Stimulated activated CD4-positive, alpha-beta T cell treated with anti-CD3 and anti-CD28 coated beads, Interleukin-1b, Interleukin-23, amount 100 ng/mL, for 1 hour (primary cell): ENCODE data around the gene MOV10L1.
"Not testable (repeated sequence)": the region's sequence is repeated elsewhere in the genome, so short reads cannot be mapped to it uniquely, and the experiment has no call there.

Experiments used
- DNase-seq, 2 donors: peaks; one replicate each; pipeline ENCODE4 v3.0.0-alpha.2; 2020; ENCODE audit warnings: low read depth in 2 of 2

MOV10L1 gene

DNA sequence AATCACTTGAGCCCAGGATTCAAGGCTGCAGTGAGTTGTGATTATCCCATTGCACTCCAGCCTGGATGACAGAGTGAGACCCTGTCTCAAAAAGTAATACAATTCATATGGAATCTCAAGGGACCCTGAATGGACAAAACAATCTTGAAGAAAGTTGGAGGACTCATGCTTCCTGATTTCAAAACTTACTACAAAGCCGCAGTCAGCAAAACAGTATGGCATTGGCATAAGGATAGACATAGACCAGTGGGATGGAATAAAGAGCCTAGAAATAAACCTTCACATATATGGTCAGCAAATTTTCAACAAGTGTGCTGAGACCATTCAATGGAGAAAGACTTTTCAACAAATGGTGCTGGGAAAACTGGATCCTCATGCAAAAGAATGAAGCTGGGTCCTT is 113.5 kb downstream of the MOV10L1 start:
- no peak for DNase-seq

DNA sequence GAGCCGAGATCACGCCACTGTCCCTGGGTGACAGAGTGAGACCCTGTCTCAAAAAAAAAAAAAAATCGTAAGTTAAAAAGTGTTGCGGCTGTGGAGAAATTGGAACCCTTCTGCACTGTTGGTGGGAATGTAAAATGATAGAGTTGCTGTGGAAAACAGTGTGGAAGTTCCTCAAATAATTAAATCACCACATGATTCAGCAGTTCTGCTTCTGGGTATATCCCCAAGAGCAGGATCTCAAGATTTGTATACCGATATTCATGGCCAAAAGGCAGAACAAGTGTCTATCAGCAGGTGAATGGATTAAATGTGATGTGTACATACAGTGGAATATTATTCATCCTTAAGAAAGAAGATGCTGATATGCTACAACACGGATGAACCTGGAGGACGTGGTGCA is 114.8 kb downstream of the MOV10L1 start:
- DNase-seq = no peak

DNA sequence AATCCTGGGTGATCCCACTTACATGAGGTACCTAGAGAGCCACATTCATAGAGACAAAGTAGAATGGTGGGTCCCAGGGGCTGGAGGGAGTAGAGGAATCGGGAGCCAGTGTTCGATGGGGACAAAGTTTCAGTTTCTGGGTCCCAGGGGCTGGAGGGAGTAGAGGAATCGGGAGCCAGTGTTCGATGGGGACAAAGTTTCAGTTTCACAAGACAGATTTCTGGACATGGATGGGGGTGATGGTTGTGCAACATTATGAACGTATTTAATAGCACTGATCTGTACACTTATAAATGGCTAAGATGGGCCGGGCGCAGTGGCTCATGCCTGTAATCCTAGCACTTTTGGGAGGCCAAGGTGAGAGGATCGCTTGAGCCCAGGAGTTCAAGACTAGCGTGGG is 115.2 kb downstream of the MOV10L1 start:
- DNase-seq = not testable (repeated sequence)

DNA sequence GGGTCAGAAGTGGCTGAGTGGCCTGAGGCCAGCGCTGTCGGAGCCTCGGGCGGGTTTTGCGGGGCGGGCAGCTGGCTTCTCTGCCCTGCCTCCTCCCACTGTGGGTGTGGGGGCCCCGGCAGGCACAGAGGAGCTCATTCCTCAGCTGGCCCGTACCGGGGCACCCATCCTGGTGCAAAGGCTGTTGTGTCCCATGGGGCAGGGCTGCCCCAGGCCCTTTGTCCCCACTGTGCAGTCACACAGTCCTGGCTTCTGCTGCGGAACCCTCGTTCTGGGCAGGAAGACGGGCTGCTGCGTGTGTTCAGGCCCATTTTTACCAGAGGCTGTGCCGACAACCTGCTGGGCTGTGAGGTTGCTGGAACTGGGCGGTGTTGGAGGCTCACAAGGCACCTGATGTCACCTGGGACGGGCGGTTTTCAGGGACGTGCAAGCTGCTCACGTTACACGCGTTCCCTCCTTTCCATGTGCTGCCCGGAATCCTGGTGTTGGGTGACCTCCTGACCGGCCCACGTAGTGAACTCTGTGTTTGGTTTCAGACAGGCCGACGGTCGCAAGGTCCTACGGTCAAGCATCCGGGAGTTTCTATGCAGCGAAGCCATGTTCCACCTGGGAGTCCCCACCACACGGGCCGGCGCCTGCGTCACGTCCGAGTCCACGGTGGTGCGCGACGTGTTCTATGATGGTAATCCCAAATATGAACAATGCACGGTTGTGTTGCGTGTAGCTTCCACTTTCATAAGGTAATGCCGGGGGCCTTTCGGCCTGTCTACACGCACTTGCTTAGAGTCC is 116.2 kb downstream of the MOV10L1 start:
- no peak for DNase-seq

DNA sequence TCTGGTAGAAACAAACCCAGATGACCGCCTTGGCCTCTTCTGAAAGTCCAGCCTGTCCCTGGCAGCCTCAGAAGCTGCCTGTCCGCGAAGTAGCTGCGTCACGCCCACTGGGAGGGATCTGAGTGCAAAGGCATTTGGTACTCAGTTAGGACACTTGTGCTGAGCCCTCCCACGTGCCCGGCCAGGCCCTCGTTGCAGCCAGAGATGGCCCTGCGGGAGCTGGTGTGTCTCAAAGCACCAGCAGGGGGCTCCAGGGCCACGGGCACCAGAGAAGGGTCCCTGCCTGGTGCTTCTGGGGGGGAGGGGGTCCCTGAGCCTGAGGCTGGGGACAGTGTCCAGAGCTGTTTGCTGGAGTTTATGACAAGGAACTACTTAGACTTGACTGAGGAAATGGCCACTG is 116.8 kb downstream of the MOV10L1 start:
- no peak for DNase-seq

DNA sequence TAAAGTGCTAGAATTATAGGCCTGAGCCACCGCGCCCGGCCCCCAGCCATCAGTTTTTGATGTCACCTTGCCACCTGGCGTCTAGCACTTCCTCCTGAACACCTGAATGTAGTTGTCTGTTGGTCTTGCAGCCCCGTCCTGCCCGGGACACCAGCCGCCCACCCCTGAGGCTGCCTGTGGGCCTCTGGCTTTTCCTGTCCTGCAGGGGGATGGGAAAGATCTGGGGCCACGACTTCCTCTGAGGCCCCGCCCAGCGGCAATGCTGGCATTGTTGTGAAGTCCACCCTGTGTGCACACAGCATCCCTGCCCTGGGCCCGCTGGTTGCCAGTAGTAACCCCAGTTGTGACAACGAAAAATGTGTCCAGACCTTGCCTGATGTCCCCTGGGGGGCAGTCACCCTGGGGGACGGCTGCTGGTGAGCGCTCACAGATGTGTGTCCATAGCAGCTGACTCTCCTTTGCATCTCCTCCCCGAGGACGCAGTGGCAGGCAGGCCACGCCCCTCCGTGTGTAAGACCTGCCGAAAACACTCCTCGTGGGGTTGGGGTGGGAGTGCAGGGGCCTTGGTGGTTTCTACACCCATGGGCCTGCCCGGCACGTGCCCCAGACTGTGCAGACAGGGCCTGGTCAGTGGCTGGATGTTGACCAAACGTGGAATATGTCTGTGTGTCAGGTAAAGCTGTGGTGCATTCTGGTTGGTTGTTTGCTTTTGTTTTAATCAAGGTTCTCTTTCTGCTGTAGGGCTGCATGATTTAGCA is 117.8 kb downstream of the MOV10L1 start:
- no peak for DNase-seq

DNA sequence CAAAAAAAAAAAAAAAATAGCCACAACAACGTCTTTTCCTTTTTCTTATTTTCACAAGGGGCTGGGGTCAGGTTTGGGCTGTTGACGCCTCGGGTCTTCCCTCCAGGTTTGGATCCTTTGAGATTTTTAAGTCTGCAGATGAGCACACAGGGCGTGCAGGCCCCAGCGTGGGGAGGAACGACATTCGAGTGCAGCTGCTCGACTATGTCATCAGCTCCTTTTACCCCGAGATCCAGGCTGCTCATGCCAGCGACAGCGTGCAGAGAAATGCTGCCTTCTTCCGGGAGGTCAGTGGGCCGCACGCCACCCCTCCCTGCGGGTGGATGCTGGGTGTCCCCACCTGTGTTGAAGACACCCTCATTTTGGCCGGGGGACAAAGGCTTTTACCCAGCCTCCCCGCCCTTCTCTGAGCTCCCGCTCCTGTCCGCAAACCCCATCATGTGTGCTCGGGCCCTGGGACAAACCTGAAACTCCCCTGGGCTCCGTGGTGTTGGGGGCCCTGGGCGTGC is 118.7 kb downstream of the MOV10L1 start:
- DNase-seq = no peak

DNA sequence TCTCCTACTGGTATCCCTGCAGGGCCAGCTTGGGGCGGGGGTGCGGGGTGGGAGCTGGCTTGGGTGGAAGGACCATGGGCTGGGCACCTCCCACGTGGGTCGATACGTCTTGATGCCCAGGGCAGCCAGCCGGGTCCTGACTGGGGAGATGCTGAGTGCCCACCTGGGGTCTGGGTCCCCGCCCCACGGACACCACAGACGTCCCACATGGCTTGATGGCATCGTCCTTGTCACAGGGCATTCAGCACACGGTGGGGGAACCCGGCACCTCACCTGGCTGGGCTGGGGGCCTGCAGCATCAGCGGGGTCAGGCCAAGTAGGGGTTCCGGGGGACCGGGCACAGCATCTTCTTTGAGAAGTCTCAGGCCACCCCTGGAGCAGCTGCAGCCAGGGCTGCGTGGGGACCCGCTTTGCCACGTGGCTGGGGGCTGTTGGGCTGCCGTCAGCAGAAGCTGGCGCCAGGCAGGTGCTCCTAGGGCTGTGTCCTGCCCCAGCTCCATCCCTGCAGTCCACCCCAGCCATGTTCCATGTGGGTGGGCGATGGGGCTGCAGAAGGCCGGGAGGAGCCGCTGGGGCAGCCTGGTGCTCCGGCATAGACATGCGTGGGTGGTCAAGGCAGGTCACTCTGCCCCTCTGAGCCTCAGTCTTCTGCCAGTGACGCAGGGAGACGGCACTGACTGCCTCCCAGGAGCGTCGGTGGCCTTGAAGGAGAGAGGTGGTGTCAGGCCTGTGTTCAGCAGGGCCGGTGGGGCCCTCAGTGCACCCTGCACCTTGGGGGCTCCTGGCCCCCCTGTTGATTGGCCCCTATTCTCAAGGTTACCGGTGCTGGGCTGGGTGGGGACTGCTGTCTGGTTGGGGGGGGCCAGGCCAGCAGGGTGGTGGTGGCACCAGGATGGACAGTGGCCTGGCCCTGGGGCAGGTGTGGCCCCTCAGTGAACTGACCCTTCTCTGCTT is 119.4 kb downstream of the MOV10L1 start:
- DNase-seq = no peak

DNA sequence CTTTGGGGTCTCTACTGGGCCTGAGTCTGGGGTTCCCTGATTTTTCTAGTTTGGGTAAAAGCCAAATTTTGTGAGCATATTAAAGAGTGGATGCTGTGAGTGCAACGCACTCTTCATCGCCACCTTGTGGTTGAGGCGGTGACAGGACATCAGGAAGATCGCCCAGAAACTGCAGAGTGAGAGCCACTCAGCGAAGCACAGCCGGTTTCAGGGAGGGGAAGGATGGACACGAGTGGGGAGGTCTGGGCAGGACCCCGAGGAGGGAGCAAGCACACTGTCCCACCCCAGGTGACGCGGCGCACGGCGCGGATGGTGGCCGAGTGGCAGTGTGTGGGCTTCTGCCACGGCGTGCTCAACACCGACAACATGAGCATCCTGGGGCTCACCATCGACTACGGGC is 120.1 kb downstream of the MOV10L1 start:
- peak; percentile 42 to 52 for DNase-seq

DNA sequence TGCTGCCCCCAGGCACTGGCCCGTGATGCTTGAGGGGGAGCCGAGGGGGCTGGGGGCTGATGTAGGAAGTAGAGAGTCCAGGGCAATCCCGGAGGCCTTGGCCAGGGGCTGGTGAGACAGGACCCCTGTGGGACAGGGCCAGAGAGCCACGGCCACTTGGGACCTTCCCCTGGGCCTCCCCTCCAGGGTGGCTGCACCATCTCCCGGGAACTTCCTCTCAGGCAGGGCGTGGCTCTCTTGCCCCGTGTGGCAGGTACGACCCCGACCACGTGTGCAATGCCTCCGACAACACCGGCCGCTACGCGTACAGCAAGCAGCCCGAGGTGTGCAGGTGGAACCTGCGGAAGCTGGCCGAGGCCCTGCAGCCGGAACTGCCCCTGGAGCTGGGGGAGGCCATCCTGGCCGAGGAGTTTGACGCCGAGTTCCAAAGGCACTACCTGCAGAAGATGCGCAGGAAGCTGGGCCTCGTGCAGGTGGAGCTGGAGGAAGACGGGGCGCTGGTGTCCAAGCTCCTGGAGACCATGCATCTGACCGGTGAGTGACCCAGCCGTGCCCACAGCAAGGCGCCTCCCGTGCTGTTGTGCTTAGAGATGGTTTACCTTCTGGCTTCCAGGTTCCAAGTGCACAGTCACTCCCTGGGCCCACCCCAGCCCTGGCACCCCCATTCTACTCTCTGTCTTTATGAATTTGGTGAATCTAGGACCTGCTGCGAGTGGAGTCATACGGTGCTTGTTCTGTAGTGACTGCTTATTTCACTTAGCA is 120.8 kb downstream of the MOV10L1 start:
- DNase-seq = no peak

DNA sequence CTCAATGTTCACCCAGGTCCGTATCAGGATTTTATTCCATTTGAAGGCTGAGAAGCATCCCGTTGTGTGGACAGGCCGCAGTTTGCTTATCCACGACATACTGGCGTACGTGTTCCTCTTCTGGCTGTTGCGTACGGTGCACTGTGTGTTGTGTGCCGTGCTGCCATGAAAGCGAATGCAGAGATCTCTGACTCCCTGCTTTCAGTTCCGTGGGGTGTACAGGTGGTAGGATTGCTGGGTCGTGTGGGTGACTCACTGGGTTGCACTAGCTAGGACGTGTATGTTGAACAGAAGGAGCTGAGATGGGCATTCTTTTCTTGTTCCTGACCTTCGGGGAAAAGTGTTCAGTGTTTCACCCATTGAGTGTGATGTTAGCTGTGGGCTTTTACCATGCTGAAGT is 121.3 kb downstream of the MOV10L1 start:
- no peak for DNase-seq
